A549 (cell line): ENCODE measurements around the gene KCNQ5.

Experiments
- CTCF ChIP-seq: fragments of >200 bp; sonication (Bioruptor Twin); formaldehyde crosslinking; IDR thresholded peaks from 3 replicates; pipeline ENCODE4 v1.5.1; 2016
- EP300 ChIP-seq, 2 experiments: fragments of >200 bp; sonication (Bioruptor Twin); formaldehyde crosslinking; IDR thresholded peaks; 2 replicates in 1 of 2; 3 replicates in 1 of 2; pipeline ENCODE4 v1.6.1; 2016 to 2017
- GATA3 ChIP-seq: IDR thresholded peaks from 2 replicates; pipeline ENCODE4 v1.6.1; 2012; ENCODE audit warnings: borderline replicate concordance
- HOXB5 ChIP-seq: fragments of 250-450 bp; sonication (Bioruptor Pico); IDR thresholded peaks from 2 replicates; pipeline ENCODE4 v1.5.0; 2020; ENCODE audit warnings: mild to moderate bottlenecking, moderate library complexity
- MYC ChIP-seq: IDR thresholded peaks from 2 replicates; pipeline ENCODE4 v1.6.1; 2012; ENCODE audit warnings: mild to moderate bottlenecking, inconsistent platforms, low read length, improper control_type of control experiment, borderline replicate concordance
- NFE2L2 ChIP-seq: fragments of 150-350 bp; conservative IDR thresholded peaks from 2 replicates; pipeline ENCODE4 v1.6.1; 2014; ENCODE audit warnings: low read length
- POLR2A ChIP-seq: IDR thresholded peaks from 2 replicates; pipeline ENCODE4 v1.6.1; 2012; ENCODE audit warnings: mild to moderate bottlenecking, low read length
- POLR2AphosphoS2 ChIP-seq: conservative IDR thresholded peaks from 2 replicates; pipeline ENCODE4 v1.6.1; 2012; ENCODE audit warnings: low read length, improper control_type of control experiment, inconsistent platforms
- RAD21 ChIP-seq, 2 experiments: fragments of >200 bp in 1 of 2; sonication (Bioruptor Twin) in 1 of 2; formaldehyde crosslinking in 1 of 2; IDR thresholded peaks in 1 of 2; conservative IDR thresholded peaks in 1 of 2; 2 replicates in 1 of 2; 3 replicates in 1 of 2; pipeline ENCODE4 v1.6.1; 2012 to 2018; ENCODE audit warnings: inconsistent platforms in 1 of 2
- REST ChIP-seq: fragments of 200-600 bp; sonication (generic); IDR thresholded peaks from 2 replicates; pipeline ENCODE4 v1.6.1; 2016; ENCODE audit warnings: antibody characterized with exemption, mild to moderate bottlenecking, moderate library complexity
- SMC3 ChIP-seq: fragments of >200 bp; sonication (Bioruptor Twin); formaldehyde crosslinking; IDR thresholded peaks from 3 replicates; pipeline ENCODE4 v1.6.1; 2018; ENCODE audit warnings: inconsistent platforms
- TF ChIP-seq, protein P1 (sequence below): IDR thresholded peaks from 2 replicates; pipeline ENCODE4 v1.6.1; 2012

DNA sequence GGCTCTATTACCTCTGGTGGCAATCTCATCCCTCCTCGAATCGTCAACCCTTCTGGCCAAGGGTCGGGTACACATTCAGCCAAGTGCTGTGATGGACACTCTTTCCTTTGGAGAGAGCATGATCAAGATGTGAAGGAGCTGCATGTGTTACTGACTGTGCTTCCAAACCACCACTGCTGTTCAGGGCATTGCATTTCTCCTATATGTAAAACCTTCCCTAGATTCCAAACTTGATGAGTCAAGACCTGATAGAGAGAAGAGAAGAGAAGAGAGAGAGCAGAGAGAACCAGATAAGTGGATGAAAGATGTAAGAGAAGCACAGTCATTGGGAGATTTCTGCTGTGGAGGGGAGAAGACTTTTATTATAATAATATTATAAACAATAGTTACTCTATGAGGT lies 162.2 kb downstream of the KCNQ5 start:
- TF ChIP-seq HOXB5 (CRISPR knock-in tag) (no peak), CTCF (no peak), GATA3 (no peak), SMC3 (no peak), POLR2A (no peak), EP300 (IDR thresholded peaks at IDR 0.05) (no peak), RAD21 (conservative IDR thresholded peaks at IDR 0.05 in 1 of 2, IDR thresholded peaks at IDR 0.05 in 1 of 2) (no peak), POLR2AphosphoS2 (no peak), REST (no peak), MYC (no peak), NFE2L2 (no peak)
- TF ChIP-seq, protein P1, sequence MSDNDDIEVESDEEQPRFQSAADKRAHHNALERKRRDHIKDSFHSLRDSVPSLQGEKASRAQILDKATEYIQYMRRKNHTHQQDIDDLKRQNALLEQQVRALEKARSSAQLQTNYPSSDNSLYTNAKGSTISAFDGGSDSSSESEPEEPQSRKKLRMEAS, result no peak
